Retinal pigment epithelial cell (primary cell): Measurements from ENCODE around the gene MCRIP1.

Experiments used
- DNase-seq: peaks from one replicate; pipeline ENCODE4 v3.0.0-alpha.2; 2010; ENCODE audit warnings: low read depth
- H3K4me3 ChIP-seq: 2 replicates; pipeline ENCODE4 v1.5.1; 2011; ENCODE audit warnings: mild to moderate bottlenecking, low read length, control low read depth, moderate library complexity
- CTCF ChIP-seq: conservative IDR thresholded peaks from 2 replicates; pipeline ENCODE4 v1.5.1; 2011; ENCODE audit warnings: low read depth, low read length, control low read depth, inconsistent platforms

The MCRIP1 gene

GRCh38 chr17:81821603-81822311 lies 11.3 kb downstream of the MCRIP1 start:
- peak; percentile 69 for TF ChIP-seq CTCF
- no peak for DNase-seq
- H3K4me3 ChIP-seq, result no peak overlapping the region

DNA sequence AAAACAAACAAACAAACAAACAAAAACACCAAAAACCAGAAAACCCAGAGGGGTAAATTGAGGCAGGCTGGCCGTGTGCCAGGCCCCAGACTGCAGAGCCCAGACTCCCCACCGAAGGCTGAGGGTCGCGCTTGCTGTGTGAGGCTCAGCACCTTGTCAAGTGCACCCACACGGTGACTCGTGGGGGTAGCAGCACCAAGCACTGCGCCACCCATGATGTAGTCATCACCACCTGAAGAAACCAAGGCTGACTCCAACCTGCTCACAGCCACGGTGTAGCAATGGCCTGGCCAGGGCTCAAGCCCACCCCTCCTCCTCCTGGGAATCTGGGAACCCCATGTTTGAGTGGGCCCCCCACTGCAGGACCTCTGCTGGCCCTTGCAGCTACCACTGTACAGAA lies 11.9 kb downstream of the MCRIP1 start:
- no peak for TF ChIP-seq CTCF
- no peak for DNase-seq
- H3K4me3 ChIP-seq, result no peak overlapping the region

DNA sequence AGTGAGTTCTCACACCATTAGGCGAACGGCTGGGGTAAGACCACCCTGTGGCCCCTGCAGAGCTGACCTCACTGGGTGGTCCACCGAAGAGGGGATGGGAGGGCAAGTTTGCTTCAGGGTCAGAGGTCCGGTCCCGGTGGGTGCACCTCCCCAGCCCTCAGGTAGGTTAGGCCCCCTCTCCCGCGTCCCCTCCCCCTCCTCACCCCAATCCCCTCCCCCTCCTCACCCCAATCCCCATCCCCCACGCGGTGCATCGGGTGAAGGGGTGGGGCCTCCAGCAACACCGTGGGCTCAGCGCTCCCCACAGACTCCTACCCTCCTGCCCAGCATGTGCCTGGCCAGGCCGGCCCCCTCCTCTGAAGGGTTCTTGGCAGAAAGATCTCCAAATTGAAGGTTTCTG lies 13.4 kb downstream of the MCRIP1 start:
- no peak for DNase-seq
- H3K4me3 ChIP-seq, result no peak overlapping the region
- no peak for TF ChIP-seq CTCF

- H3K4me3 ChIP-seq, result no peak overlapping the region
- DNase-seq, result no peak
- no peak for TF ChIP-seq CTCF
These were observed 15.3 kb downstream of the MCRIP1 start for GRCh38 chr17:81817758-81818147.

DNA sequence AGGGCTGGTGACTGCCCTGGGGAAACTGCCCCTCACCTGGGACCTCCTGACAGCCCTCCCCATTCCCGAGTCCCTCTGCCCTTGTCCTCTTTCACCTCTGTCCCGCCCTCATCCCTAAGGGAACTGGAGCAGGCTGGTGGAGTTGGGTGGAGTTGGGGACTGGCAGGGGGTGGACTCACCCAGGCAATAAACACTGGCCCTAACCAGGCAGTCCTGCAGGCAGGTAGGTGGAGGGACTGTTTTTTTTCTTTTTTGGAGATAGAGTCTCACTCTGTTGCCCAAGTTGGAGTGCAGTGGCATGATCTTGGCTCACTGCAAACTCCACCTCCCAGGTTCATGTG lies 17.5 kb downstream of the MCRIP1 start:
- no peak overlapping the region for H3K4me3 ChIP-seq
- no peak for DNase-seq
- TF ChIP-seq CTCF, result no peak

GRCh38 chr17:81814748-81815645 lies 18.1 kb downstream of the MCRIP1 start:
- TF ChIP-seq CTCF, result no peak
- no peak overlapping the region for H3K4me3 ChIP-seq
- no peak for DNase-seq
